Keratinocyte (primary cell): ENCODE measurements around the gene DUSP10.

Experiments
- EZH2 ChIP-seq: IDR thresholded peaks from one replicate; pipeline ENCODE4 v1.6.1; 2012; ENCODE audit warnings: inconsistent platforms, mild to moderate bottlenecking, low read length, moderate library complexity
- TF ChIP-seq, protein P1 (sequence below), 3 experiments: IDR thresholded peaks in 1 of 3; conservative IDR thresholded peaks in 1 of 3; optimal IDR thresholded peaks in 1 of 3; 2 replicates in 2 of 3; 3 replicates in 1 of 3; pipeline versions ENCODE3 to v1.5.1; 2011; ENCODE audit warnings: low read length in 3 of 3, mild to moderate bottlenecking in 3 of 3, moderate library complexity in 2 of 3, control low read depth in 1 of 3, inconsistent platforms in 1 of 3; ENCODE audit not compliant: insufficient read depth in 2 of 3; ENCODE audit errors: extremely low read depth in 1 of 3

DNA sequence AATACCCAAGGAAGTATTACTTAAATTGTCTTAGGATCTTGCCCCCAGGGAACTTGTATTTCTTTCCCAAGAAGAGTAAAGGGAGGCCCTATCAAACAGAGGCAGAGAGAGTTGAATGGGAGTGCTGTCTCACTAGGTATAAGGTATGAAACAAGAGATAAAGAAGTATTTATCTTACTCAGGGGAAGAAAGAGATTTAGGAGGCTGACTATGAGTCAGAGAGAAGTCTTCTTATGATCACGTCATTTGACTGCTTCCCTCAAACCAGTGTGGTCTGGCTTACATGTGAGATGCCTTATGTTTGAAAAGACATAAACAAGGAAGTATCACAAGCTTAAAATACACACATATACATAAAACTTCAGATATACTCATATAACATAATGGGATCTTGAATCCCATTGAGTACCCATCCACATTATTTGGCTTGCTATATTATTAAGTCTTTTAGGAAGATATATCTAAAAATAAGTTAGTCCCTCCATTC lies 29.6 kb downstream of the DUSP10 start:
- TF ChIP-seq, protein P1, sequence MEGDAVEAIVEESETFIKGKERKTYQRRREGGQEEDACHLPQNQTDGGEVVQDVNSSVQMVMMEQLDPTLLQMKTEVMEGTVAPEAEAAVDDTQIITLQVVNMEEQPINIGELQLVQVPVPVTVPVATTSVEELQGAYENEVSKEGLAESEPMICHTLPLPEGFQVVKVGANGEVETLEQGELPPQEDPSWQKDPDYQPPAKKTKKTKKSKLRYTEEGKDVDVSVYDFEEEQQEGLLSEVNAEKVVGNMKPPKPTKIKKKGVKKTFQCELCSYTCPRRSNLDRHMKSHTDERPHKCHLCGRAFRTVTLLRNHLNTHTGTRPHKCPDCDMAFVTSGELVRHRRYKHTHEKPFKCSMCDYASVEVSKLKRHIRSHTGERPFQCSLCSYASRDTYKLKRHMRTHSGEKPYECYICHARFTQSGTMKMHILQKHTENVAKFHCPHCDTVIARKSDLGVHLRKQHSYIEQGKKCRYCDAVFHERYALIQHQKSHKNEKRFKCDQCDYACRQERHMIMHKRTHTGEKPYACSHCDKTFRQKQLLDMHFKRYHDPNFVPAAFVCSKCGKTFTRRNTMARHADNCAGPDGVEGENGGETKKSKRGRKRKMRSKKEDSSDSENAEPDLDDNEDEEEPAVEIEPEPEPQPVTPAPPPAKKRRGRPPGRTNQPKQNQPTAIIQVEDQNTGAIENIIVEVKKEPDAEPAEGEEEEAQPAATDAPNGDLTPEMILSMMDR (optimal IDR thresholded peaks at IDR 0.05 in 1 of 3, IDR thresholded peaks at IDR 0.05 in 1 of 3, conservative IDR thresholded peaks at IDR 0.05 in 1 of 3; ENCODE audit: extremely low read depth in 1 of 3, insufficient read depth in 2 of 3, low read length in 3 of 3) = no peak
- TF ChIP-seq EZH2 = no peak
